NCI-H2081 treated with DMSO at 0.1 percent for 48 hours (cell line): Measurements from ENCODE around the gene STT3A.

Experiments
- DNase-seq: peaks from one replicate; lab custom pipeline; 2025; lab: John Stamatoyannopoulos, UW

Gene STT3A

DNA sequence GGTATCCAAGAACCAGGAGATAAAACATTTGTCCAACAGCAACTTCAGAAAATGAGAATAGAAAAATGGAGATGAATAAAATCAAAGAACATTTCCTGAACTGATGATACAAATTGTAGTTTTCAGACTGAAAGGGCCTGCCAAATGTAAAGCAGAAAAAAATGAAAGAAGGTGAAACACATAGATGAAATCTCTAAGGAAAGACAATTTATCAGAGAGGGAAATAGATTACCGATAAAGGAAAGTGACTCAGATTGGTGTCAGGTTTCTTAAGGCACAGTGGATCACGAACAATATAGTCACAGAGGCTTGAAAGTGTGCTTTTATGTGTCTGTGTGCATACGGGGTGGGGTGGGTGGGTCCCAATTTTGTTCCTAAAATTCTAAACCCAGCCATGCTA, 4.1 kb upstream of the STT3A start:
- DNase-seq = no peak

DNA sequence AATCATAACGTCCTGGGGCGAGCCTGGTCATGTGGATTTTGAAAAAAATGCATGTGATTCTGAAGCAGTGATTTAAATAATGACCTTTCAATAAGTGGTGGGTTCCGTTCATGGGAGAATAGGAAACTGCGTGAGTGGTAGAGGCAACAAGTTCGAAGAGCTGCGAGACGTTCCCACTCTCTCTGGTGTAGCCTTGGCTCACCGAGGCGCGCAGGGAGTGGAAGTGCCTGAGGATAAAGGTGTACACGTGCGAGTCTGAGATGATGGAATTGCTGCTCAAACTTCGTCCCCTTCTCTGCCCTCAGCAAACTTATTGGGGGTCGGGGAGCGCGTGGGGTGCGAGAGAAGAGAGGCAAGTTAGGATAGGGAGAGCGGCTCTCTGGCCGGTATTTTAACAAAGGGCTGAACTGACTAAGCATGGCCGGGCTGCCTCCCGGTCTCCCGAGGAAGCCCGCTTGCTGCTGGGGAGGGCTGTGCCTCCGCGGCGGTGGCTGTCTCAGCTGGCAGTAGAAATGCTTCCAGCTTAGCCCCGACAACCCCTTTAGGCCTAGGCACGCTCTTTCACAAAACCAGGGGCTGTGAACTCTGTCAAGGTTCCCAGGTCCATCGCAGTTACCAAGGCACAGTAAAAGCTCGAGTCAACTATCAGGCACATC, 875 bp upstream of the STT3A start:
- DNase-seq = no peak

DNA sequence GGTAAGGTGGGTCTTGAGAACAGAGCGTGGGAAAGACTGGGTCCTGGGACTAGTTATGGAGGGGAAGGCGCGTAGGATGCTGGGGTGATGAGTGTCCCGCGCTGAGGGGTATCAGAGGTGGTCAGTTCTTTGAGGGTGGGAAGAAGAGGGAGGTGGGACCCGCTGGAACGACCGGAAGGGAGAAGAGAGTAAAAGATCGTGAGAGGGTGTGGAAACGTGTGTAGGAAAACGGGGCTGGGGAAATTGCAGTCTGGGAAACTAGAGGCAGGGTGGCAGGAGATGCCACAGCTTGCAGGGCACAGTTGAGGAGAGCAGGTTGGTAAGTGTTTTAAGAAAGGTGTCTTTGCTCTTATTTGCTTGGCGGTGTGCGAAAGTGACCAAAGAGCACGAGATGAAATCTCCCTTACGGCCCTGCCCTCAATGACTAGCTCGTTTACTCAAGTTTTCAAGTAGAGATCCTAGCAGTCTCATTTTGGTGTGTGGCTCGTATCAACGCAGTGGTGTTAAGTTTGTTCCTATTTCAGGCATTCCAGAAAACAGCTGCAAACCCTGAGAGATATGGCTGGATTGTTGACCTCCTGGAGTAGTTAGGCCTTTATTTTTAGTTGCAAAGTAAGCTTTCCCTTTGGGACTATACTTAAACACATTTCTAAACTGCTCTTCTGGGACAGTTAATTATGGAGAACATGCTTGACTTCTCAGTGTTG, 615 bp downstream of the STT3A start:
- peak; percentile 21 for DNase-seq

DNA sequence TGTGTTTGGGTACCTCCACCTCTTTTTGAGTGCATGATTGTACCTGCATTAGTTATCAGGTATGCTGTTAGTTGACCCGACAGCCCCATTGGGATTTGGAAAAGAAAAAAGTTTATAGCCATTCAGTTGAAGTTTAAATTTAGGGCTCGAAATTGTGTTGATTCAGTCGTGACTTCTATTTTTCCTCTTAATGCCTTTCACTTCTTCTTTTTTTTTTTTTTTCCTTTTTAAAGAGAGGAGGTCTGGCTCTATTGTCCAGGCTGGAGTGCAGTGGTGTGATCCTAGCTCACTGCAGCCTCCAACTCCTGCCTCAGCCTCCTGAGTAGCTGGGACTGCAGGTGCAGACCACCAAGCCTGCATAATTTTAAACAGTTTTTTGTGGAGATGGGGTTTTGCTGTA, 2.3 kb downstream of the STT3A start:
- no peak for DNase-seq

DNA sequence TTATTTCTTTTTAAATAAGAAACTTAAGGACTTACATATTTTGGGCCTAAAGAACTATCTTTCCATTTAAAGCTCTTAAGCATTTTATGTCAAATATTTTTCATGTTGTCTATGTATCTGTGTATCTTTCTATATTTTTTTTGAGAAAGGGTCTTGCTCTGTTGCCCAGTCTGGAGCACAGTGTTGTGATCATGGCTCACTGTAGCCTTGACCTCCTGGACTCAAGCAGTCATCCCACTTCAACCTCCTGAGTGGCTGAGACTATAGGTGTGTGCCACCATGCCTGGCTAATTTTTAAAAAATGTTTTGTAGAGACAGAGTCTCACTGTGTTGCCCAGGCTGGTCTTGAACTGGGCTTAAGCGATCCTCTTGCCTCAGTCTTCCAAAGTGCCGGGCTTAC, 8.0 kb downstream of the STT3A start:
- DNase-seq = no peak

DNA sequence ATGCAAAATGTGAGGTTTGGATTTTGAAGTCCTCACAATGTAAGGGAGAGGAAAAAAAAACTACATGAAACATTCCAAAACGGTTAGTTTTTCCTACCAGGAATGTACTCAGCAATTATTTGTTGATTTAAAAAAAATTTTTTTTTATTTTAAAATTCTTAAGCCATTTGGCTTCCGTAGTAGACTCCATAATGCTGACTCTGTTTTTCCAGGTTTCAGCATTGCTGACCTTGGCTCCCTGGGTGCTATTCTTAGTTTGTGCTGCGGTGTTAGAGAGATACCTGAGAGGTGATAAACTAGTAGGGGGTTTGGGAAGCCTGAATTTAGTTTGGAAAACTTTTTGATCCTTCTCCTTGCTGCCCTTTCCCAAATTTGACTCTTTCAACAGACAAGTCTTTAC, 10.6 kb downstream of the STT3A start:
- no peak for DNase-seq

DNA sequence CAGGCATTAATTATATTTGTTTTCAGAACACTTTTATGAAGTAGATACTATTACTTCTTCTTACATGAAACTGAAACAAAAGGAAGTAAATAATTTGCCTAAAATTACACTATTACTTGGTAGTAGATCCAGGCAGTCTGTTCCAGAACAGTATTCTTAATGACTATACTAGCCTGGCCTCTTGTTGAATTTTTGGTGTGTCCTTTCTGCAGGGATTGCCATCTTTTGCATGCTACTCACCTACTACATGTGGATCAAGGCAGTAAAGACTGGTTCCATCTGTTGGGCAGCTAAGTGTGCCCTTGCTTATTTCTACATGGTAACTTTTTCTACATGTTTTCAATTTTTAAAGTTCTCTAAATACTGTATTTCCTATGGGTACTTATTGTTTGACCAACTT, 12.8 kb downstream of the STT3A start:
- no peak for DNase-seq

DNA sequence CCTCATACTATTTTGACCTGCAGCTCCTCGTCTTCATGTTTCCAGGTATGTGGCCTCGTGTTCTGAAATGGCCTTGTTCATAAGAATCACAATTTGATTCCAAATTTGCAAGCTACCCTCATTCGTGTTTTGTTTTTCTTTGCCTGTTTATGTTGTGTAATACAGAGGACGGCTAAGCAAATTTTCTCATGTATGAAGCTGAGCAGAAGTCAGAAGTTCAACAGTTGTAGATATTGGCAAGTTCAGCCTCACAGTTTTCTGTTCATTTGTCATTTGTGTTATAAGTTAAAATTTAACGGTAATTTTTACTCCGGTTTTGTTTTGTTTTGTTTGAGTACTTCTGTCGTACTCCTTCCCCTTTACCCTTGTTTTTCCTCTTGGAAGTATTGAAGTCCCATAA, 16.9 kb downstream of the STT3A start:
- no peak for DNase-seq

DNA sequence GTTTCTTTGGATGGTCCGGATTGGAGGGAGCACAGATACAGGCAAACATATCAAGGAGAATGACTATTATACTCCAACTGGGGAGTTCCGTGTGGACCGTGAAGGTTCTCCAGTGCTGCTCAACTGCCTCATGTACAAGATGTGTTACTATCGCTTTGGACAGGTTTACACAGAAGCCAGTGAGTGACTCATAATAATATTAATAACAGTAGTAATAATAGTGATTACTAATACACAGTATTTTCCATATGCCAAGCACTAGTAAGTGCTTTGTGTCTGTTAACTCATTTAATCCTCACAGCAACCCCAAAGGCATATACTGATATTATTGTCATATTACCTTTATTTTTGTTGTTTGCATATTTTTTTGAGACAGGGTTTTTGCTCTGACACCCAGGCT, 25.7 kb downstream of the STT3A start:
- DNase-seq = no peak

DNA sequence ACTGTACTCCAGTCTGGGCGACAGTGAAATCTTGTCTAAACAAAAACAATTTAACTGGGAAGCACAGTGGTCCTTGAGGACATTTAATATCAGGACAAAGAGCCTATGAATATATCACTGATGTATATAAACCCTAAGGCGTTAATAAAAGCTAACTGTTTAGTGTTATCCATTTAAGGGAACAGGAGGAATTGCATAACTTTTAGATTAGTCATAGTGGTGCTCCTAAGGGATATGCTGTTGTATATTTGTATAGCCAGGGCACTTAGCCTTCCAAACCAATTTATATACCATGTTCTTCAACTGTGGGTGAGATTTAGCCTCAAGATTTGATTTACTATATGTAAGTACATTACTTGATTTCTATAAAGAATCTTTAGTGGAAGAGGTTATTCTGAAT, 29.3 kb downstream of the STT3A start:
- no peak for DNase-seq

DNA sequence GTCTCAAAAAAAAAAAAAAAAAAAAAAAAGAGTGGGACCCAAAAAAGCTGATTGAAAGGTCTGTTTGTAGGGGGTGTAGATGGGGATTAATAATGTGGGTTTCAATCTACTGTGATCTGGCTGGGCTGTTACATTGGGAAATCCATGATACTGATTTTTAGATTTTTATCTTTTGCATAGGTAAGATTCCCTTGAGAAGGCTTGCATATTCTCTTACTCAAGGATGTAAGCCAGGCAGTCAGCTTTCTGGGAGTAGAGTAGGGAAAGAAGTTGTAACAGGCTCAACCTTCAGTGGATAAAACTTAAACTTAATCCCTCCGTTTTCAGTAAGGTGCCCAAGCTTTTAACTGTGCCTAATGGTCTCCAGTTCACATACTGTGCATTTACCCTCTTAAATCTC, 30.4 kb downstream of the STT3A start:
- no peak for DNase-seq

DNA sequence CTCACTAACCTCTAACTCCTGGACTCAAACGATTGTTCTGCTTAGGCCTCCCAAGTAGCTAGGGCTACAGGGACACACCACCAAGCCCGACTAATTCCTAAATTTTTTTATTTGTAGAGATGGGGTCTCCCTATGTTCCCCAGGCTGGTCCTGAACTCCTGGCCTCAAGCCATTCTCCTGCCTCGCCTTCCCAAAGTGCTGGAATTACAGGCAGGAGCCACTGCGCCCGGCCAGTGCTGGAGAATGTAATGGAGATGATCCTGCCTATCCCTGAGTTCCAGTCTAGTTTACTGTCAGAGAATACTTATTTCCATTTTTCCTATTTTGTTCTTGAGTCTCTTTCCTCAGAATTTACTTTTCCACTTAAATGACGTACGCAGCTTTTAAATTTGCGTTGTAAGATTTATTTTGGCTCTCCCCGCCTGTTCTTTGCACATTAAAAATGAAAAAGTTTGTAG, 32.1 kb downstream of the STT3A start, which contains the start of gene CHEK1:
Gene CHEK1 (plus strand): TSS at position 408 of the 458 bp plus-strand sequence. CDS start 1,606 bp downstream, outside the sequence.
- no peak for DNase-seq

DNA sequence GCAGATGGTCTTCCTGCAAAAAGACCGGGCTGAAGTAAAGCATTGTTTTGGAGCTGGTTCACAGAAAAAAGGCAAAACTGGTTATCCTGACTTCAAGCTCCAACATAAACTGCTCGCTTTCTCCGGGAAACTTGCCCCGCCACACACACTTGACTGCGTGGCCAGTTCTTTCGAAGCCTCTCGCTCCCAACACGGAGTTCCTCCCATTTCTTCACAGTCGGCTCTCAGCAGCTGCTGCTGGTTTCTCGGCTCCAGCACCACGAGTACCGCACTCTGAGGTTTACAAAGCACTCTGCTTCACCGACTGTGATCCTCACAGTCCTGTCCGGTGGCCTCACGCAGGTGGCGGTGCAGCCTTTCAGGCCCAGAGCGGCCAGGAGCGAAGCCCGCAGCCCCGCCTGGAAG, 32.6 kb downstream of the STT3A start:
- no peak for DNase-seq

DNA sequence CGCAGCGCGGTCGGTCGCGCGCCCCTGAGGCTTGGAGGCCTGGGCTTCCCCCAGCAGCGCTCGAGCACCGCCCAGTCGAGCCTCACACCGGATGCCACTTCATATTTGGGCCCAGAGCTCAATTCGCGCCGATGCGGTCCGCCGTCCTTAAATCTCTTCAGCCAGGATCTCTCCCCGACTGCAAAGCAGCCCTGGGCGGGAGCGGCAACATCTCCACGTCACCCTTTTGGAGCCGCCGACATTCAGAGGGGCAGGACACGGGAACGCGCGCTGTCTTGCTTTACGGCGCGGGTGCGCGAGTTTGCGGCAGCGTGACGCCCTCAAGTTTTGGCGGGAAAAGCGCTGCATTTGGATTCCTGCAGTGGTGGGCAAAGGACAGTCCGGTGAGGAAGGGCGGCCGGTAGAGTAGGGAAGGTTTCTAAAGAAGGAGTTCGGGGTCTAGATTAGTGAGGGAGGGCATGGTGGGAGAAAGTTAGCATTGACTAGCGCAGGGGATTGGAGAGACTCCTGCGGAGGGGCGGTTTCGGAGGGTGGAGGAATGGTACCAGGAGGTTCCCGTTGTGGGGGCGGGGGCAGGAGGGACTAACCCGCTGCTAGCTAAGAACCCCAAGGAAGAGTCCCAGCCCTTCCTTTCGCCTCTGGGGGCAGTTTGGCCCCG, 33.1 kb downstream of the STT3A start:
- peak; percentile 29 for DNase-seq

DNA sequence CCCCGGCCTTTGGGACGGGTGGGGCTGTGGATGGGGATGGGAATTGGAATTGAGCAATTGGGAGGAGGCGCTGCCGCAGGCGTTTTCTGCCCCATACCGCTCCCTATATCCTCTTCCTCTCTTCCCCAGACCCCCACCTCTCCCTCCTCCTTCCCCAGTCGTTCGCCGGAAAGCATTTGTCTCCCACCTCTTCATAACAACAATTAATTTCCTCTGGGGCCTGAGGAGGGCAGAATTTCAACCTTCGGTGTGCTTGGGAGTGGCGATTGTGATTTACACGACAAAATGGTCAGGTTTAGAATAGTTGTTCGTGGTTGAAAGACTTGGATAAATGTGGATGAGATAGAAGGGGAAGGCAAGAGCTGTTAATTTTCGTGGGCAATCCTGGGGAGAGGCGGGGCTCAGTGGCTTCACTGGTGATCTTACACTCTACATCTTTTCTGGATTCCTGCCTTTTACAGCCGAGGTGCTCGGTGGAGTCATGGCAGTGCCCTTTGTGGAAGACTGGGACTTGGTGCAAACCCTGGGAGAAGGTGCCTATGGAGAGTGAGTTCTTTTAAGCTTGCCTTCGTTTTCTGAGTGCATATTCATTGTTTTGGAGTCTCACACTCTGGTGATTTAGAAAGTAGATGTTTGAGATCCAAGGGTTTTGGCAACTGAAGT, 33.8 kb downstream of the STT3A start:
- no peak for DNase-seq

DNA sequence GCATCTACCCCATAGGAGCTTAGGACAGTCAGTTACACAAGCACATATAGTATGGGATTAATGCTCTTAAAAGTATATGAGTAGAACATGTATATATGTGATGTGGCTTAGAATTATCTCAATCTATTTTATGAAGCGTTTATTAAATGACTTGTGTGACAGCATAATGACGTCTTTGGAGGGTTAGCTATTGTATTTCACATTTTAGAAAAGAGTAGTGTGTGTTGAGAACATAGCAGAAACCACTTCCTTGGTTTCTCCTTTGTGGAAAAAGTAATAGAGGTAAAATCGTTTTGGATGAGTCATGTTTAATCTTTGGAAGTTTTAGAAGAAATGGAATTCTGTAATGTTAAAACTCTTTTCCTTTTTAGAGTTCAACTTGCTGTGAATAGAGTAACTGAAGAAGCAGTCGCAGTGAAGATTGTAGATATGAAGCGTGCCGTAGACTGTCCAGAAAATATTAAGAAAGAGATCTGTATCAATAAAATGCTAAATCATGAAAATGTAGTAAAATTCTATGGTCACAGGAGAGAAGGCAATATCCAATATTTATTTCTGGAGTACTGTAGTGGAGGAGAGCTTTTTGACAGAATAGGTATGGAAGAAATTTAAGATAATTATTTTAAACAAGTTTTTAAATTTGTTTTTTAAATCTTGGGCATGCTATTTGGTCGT, 34.7 kb downstream of the STT3A start:
- no peak for DNase-seq

DNA sequence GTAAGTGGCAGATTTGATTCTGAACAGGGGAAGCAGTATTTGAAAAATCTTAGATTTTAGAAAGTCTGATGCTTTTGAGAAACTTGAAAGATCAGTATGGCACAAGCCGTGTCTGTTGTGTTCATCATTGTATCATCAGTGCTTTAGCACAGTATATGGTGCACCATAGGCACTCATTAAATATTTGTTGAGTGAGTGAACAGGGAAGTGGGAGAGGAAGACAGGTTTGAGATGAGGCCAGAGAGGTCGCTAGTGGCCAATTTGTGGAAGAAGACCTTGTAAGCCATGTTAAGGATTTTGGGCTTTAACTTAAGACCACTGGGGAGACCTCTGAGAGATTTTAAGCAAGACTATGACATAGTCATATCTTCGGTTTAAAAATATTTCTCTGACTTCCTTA, 45.2 kb downstream of the STT3A start:
- DNase-seq = no peak

DNA sequence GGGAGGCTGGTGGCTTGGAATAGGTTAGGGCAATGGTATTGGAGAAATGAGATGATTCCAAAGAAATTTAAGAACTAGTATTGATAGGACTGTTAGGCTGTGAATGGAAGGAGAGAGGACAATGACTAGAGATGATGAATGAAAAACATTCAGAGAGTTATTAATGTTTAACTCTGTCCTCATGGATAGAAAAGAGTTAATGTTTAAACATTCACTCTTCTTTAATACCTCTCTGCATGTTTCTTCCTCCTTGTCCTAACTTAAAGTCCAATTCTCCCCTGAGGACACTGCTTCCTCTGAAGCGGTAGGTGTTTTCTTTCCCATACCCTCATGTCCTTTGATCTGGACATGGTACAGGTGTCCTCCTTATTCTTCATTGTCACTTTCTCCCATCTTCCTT, 45.7 kb downstream of the STT3A start:
- DNase-seq = no peak

DNA sequence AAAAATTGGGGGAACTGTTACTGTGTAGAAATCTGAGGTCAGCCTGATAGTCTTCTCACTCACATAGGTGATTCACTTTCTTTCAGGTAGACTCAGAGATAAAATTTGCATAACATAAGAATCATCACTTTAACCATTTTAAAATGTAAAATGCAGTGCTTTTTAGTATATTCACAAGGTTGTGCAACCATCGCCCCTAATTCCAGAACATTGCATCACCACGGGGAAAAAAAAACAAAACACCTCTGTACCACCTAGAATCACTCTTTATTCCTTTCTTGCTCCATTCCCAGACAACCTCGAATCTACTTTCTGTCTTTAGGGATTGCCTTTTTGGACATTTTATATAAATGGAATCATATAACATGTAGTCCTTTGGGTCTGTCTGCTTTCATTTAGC, 53.2 kb downstream of the STT3A start:
- no peak for DNase-seq

DNA sequence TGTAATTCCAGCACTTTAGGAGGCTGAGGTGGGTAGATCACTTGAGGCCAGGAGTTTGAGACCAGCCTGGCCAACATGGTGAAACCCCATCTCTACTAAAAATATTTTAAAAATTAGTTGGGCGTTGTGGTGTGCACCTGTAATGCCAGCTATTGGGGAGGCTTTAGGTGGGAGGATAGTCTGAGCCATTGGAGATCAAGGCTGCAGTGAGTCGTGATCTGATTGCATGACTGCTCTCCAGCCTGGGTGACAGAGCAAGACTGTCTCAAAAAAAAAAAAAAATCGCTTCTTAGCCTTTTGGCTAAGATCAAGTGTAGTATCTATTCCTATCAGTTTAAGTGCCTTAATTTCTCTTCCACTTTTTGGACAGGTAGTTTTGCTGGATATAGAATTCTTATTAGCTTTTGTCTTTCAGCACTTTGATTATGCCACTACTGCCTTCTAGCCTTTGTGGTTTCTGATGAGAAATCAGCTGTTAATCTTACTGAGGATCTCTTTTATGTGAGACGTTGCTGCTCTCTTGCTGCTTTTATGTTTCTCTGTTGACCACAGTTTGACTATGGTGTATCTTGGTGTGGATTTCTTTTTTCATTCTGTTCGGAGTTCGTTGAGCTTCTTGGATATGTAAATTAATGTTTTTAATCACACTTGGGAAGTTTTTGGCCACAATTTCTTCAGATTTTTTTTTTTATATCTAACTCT, 57.0 kb downstream of the STT3A start:
- DNase-seq = no peak

DNA sequence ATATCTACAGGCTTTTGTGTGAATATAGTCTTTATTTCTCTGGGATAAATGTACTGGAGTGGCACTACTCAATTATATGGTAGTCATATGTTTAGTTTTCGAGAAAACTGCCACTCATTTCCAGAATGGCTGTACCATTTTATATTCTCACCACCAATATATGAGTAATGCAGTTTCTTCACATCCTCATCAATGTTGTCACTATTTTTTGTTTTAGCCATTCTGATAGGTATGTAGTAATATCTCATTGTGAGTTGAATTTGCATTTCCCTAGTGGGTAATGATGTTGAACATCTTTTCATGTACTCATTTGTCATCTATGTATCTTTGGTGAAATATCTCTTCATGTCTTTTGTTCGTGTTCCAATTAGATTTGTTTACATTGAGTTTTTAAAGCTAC, 70.0 kb downstream of the STT3A start:
- no peak for DNase-seq

DNA sequence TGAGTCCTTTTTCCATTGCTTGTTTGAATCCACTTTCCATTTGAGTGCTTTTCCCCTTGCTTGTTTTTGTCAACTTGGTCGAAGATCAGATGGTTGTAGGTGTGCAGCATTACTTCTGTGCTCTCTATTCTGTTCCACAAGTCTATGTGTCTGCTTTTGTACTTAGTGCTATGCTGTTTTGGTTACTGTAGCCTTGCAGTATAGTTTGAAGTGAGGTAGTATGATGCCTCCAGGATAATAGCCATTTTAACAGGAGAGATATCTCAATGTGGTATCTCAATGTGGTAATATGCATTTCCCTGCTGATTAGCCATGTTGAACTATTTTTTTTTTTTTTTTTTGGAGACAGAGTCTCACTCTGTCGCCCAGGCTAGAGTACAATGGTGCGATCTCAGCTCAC, 71.3 kb downstream of the STT3A start:
- DNase-seq = no peak
